Parathyroid adenoma (tissue), 2 donors: Measurements from ENCODE around the gene LIN7C.

Experiments
- H2AFZ ChIP-seq: fragments of 300-600 bp; sonication (generic); one replicate; pipeline ENCODE4 v1.7.0; 2017; ENCODE audit warnings: antibody characterized with exemption, mild to moderate bottlenecking
- H3K27ac ChIP-seq: fragments of 300-600 bp; sonication (generic); one replicate; pipeline ENCODE4 v1.7.0; 2017
- H3K27me3 ChIP-seq: fragments of 300-600 bp; sonication (generic); one replicate; pipeline ENCODE4 v1.7.0; 2017; ENCODE audit warnings: low read length; ENCODE audit not compliant: control insufficient read depth, insufficient read depth
- H3K36me3 ChIP-seq: fragments of 300-600 bp; sonication (generic); one replicate; pipeline ENCODE4 v1.7.0; 2017; ENCODE audit warnings: low read length; ENCODE audit not compliant: control insufficient read depth, insufficient read depth
- H3K4me1 ChIP-seq: fragments of 300-600 bp; sonication (generic); one replicate; pipeline ENCODE4 v1.7.0; 2017; ENCODE audit warnings: control low read depth
- H3K4me2 ChIP-seq: fragments of 300-600 bp; sonication (generic); one replicate; pipeline ENCODE4 v1.7.0; 2017; ENCODE audit warnings: low read length
- H3K4me3 ChIP-seq: fragments of 300-600 bp; sonication (generic); one replicate; pipeline ENCODE4 v1.7.0; 2017; ENCODE audit warnings: low read depth, low read length
- H3K79me2 ChIP-seq: fragments of 300-600 bp; sonication (generic); one replicate; pipeline ENCODE4 v1.7.0; 2017; ENCODE audit warnings: control low read depth
- H3K9ac ChIP-seq: fragments of 300-600 bp; sonication (generic); one replicate; pipeline ENCODE4 v1.7.0; 2017; ENCODE audit warnings: mild to moderate bottlenecking
- H3K9me3 ChIP-seq: fragments of 300-600 bp; sonication (generic); one replicate; pipeline ENCODE4 v1.7.0; 2017; ENCODE audit warnings: low read length; ENCODE audit not compliant: control insufficient read depth
- TF ChIP-seq, protein P1 (sequence below): fragments of 300-600 bp; sonication (generic); IDR thresholded peaks from one replicate; pipeline ENCODE4 v1.7.0; 2017; ENCODE audit warnings: antibody characterized with exemption, mild to moderate bottlenecking
- donor health status: primary hyperparathyroidism.

LIN7C gene

DNA sequence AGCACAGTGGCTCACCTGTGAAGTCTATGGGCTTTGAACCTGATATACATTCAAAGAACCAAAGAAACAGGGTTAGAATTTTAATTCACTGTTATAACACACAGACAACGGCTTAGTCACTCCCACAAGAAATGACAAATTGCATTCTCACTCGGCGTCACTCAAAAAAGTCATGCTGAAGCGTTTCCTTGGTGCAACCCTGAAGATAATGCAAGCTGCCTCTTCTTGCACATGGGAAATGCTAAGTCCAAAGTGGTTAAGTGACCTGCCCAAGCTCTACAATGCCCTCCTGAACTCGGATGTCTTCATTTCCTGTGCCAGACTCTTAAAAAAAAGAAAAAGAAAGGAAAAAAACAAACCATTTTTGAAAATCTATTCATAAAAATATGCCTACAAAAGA is 44.0 kb downstream of the LIN7C start:
- H3K9ac ChIP-seq = no peak overlapping the region
- no peak overlapping the region for H3K4me3 ChIP-seq
- H3K36me3 ChIP-seq = no peaks in the 10 kb centered on the region
- no peak overlapping the region for H2AFZ ChIP-seq
- H3K27me3 ChIP-seq = no peaks in the 10 kb centered on the region
- TF ChIP-seq, protein P1, sequence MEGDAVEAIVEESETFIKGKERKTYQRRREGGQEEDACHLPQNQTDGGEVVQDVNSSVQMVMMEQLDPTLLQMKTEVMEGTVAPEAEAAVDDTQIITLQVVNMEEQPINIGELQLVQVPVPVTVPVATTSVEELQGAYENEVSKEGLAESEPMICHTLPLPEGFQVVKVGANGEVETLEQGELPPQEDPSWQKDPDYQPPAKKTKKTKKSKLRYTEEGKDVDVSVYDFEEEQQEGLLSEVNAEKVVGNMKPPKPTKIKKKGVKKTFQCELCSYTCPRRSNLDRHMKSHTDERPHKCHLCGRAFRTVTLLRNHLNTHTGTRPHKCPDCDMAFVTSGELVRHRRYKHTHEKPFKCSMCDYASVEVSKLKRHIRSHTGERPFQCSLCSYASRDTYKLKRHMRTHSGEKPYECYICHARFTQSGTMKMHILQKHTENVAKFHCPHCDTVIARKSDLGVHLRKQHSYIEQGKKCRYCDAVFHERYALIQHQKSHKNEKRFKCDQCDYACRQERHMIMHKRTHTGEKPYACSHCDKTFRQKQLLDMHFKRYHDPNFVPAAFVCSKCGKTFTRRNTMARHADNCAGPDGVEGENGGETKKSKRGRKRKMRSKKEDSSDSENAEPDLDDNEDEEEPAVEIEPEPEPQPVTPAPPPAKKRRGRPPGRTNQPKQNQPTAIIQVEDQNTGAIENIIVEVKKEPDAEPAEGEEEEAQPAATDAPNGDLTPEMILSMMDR = no peak
- peaks cover 3% of the 10 kb centered on the region for H3K79me2 ChIP-seq
- H3K4me2 ChIP-seq = no peak overlapping the region
- no peak overlapping the region for H3K27ac ChIP-seq
- H3K4me1 ChIP-seq = no peaks in the 10 kb centered on the region
- no peaks in the 10 kb centered on the region for H3K9me3 ChIP-seq

DNA sequence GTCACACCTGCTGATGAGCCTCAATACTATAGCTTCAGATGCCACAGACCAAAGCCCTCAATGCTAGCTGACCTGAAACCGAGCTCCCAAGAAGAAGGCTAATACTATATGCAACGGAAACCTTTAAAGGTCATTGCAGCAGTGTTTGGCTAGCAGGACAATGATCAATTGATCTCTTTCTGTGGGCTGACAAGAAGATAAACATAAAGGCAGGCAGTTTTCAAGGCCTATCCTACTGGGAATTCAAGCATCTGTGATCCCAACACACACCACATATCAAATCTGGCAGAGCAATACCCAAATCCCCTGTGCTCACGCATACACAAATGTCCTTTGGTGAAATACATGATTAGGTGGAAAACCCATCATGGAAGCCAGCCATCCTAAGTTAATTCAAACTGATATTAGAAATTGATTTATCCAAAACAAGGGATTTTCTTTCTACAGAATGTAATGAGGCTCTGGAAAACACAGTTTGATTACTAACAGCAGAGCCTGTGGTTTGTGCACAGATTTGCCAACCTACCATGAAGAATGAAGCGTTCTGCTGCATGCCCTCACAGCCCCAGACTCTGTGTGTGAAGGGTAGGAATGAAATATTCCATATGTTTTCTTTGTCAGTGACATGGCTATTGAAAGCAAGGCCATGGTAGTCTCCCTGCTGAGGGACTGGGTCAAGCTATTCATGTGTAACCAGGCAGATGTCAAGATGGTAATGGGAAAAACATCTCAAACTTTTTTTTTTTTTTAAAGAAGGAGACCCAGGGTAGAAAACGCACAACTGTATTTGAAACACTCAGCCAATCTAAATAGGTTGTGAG is 46.2 kb downstream of the LIN7C start:
- TF ChIP-seq, protein P1 = no peak
- H2AFZ ChIP-seq = no peak overlapping the region
- no peak overlapping the region for H3K9ac ChIP-seq
- H3K79me2 ChIP-seq = peaks cover 3% of the 10 kb centered on the region
- H3K36me3 ChIP-seq = no peaks in the 10 kb centered on the region
- no peak overlapping the region for H3K27ac ChIP-seq
- no peak overlapping the region for H3K4me3 ChIP-seq
- H3K9me3 ChIP-seq = no peaks in the 10 kb centered on the region
- H3K4me2 ChIP-seq = no peak overlapping the region
- H3K27me3 ChIP-seq = no peaks in the 10 kb centered on the region
- no peaks in the 10 kb centered on the region for H3K4me1 ChIP-seq

DNA sequence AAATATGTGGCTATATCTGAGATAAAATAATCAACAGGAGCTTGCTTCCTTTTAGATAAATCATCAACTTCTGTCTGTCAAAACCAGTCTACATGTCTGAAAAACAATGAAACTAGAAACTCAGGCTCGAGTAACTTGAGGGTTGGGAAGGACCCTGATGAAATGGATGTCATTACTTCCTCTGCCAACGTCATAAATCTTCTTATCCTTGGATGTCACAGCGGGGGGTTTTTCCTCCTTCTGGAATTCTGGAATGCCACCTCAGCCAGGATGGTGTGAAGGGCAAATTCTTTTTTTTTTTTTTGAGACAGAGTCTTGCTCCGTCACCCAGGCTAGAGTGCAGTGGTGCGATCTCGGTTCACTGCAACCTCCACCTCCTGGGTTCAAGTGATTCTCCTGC is 47.4 kb downstream of the LIN7C start:
- H3K9ac ChIP-seq = no peak overlapping the region
- no peak overlapping the region for H3K27ac ChIP-seq
- no peaks in the 10 kb centered on the region for H3K4me1 ChIP-seq
- H2AFZ ChIP-seq = no peak overlapping the region
- no peak overlapping the region for H3K4me2 ChIP-seq
- H3K9me3 ChIP-seq = no peaks in the 10 kb centered on the region
- H3K4me3 ChIP-seq = no peak overlapping the region
- H3K36me3 ChIP-seq = no peaks in the 10 kb centered on the region
- H3K27me3 ChIP-seq = no peaks in the 10 kb centered on the region
- H3K79me2 ChIP-seq = peaks cover 3% of the 10 kb centered on the region
- TF ChIP-seq, protein P1 = no peak

DNA sequence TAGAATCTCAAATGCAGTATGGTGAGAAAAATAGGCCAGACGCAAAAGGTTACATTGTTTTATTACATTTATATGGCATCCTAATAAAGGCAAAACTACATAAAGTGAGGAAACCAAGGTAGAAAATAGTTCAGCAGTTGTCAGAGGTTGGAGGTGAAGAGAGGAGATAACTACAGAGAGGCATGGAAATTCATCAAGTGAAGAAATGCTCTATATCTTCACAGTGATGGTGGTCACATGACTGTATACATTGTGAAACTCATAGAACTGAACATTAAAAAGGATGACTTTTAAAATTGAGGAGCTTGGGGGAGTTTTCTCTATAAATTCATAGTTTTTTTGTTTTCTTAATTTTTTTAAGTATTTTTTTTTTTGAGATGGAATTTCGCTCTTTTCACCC is 48.4 kb downstream of the LIN7C start:
- peaks cover 3% of the 10 kb centered on the region for H3K79me2 ChIP-seq
- H2AFZ ChIP-seq = no peak overlapping the region
- TF ChIP-seq, protein P1 = no peak
- no peaks in the 10 kb centered on the region for H3K4me1 ChIP-seq
- H3K27me3 ChIP-seq = no peaks in the 10 kb centered on the region
- H3K9ac ChIP-seq = no peak overlapping the region
- no peaks in the 10 kb centered on the region for H3K9me3 ChIP-seq
- H3K27ac ChIP-seq = no peak overlapping the region
- no peak overlapping the region for H3K4me3 ChIP-seq
- H3K36me3 ChIP-seq = no peaks in the 10 kb centered on the region
- no peak overlapping the region for H3K4me2 ChIP-seq

DNA sequence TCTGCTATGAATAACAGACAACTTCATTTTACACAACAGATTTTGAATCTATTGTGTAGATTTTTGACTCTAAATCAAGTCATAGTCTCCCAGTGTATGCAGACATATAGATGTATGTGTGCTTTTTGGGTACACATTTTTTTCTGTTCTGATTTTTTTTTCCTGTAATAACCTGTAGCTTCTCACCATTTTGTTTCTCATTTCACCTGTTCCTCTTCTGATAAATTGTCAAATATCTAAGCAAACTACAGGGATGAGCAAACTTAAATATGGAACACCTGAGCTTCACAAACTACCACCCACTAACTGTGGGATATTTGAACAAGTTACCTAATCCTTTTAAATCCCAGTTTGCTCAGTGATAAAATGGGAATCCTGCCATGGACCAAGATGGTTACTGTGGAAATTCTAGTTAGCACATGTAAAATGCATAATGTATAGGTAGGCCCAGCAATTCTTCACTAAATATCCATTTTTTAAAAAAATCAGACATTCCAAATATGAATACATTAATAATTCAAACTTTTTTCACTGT is 49.7 kb downstream of the LIN7C start:
- Histone ChIP-seq H3K9me3 (no peaks in the 10 kb centered on the region), H3K4me2 (no peak overlapping the region), H2AFZ (no peak overlapping the region), H3K4me1 (no peaks in the 10 kb centered on the region), H3K36me3 (no peaks in the 10 kb centered on the region), H3K79me2 (peaks cover 3% of the 10 kb centered on the region), H3K27ac (no peak overlapping the region), H3K9ac (no peak overlapping the region), H3K27me3 (no peaks in the 10 kb centered on the region), H3K4me3 (no peak overlapping the region)
- TF ChIP-seq, protein P1 = no peak
